NCI-H524 treated with DMSO at 0.1 percent for 48 hours (cell line): ENCODE results near the gene TASP1.
"Not testable (repeated sequence)": the region's sequence is repeated elsewhere in the genome, so short reads cannot be mapped to it uniquely, and the experiment has no call there.

ENCODE experiments used
- DNase-seq: peaks from one replicate; lab custom pipeline; 2025; lab: John Stamatoyannopoulos, UW

The TASP1 gene

DNA sequence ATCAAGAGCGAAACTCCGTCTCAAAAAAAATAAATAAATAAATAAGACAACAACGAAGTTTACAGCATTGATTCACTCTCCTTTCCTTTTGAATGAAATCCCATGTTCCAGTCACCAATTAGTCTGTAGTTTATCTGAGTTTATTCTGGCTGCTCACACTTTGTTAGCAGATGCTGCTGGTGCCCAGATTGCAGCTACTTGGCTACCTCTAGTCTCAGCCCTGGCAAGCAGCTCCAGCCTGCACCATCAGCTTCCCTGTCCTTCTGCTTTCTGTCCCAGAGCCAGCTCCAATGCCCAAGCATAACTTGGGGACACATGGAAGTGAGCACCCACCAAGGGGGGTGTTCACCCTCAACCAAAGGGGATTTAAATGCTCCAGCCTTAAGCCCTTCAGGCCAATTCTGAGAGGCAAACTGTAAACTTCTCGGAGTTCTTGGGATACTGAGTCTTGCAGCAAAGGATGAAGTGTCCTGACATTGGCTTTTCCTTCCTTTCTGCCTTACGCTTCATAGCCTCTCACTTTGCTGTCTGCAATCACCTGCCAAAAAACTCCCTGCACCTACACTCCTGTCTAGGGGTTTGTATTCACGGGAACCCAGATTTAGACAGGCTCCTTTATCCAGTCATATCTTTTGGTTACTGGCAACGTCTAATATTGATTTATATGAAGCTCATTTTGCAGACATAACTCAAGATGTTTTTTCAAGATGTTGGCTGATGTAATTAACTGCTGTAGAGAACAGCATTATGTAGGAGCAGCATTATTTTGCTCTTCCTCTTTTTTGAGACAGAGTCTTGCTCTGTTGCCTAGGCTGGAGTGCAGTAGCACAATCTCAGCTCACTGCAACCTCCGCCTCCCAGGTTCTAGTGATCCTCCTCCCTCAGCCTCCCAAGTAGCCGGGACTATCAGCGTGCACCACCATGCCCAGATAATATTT is 9.8 kb upstream of the TASP1 start:
- DNase-seq = no peak

DNA sequence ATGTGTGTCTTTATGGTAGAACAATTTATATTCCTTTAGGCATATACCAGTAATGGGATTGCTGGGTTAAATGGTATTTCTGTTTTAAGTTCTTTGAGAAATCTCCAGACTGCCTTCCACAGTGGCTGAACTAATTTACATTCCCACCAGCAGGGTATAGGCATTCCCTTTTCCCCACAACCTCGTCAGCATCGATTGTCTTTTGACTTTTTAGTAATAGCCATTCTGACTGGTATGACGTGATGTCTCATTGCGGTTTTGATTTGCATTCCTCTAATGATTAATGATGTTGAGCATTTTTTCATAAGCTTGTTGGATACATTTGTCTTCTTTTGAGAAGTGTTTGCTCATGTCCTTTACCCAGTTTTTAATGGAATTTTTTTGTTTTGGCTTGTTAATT is 5.3 kb upstream of the TASP1 start:
- no peak for DNase-seq

DNA sequence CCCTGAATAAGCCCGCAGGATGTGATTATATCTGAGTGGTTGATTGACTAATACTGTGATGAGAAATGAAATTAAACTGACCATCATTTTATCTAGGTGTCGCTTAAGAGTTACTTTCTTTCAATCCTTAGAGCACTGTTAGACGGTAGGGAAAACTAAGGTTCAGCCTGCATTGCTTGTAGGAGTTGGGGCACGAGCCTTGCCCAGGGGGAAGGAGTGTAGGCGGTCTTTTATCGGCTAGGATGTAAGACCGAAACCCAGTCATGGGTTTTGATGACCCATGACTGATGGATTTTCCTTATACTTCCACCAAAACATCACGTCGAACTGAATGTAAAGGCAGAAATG is 392 bp upstream of the TASP1 start:
- no peak for DNase-seq

DNA sequence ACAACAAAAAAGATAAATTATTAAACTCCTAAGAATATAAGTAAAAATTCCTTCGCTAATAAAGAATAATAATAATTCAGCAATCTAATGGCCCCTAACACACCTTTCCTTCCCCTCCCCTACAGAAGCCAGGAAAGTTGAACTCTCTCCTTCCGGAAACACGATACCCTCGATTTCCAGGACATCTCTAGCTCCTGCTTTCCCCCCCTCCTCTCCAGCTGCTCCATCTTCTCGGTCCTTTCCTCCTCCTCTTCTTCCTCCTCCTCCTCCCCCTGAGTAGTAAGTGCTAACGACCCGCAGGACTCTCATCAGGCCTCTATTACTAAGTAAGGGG is 603 bp downstream of the TASP1 start:
- peak; percentile 52 for DNase-seq

DNA sequence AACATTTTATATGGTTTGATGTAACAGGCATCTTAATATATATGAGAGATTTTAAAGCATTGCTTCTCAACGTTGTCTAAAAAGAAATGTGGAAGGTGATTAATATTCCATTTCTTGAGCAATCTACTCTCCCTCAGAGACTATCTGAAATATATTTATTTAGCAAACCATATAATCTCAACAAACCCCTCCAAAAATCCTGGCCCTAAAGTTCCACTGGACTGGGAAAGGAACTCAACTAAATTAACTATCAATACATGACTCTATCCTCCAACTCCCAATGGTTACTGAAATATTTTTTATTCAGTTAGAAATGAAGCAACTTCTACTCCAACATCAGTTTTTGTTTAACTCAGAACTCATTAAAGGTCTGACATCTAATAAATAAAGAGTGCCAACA is 6.3 kb downstream of the TASP1 start:
- no peak for DNase-seq

DNA sequence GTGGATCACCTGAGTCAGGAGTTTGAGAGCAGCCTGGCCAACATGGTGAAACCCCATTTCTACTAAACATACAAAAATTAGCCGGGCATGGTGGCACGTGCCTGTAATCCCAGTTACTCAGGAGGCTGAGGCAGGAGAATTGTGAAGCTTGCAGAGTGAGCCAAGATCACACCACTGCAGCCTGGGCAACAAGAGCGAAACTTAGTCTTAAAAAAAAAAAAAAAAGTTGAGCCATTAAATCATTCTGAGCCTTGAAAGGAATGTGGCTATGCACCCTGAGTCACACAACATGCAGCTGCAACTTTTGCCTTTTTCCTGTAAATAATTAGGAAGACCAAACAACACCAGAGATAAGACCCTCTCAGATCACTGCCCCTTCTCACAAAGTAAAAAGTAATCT is 11.2 kb downstream of the TASP1 start:
- not testable (repeated sequence) for DNase-seq

DNA sequence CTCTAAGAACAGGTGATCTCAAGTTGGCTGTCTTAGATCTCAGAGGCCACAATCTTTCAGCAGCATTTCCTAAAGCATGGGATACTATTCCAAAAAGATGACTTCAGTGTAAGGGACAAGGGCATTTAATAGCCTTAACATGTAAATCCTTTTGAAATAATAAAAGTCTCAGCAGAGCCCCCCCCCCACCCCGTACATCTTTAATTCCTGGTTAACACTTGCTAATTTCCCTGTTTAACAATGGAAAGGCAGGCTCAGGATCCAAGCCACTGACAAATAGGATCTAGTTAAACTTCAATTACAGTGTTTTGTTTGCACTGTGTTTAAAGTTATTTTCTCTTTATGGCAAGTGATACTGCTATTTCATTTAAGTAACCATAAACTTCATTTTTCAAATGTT is 12.0 kb downstream of the TASP1 start:
- DNase-seq = no peak

DNA sequence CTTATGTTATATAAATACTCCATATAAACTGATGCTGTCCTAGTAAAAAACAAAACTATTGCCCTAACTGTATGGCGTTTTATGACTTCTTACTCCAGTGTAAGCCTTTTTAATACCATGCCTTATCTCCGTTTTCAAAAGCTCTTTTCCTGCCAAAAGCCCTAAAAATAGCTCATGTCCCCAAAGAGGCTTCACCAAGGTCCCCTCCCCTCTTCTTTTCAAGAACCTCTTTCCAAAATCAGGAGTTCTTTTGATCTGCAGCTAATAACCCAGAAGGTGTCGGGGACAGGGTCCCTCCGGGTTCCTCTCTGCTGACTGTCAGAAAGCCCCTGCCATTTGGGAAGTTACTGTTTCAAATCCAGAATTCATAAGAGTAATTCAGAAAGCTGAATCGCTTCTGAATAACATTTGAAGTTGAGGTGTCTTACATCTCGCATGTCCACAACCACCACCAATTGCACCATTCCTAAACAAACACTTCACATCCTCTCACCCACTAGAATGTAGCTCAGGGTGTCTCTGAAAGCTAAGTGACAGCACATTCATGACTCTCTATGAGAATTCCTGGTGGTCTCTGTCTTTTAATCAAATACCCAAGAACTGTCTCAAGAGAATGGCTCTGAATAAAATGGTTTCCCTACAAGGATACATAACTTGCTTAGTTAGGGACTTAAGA is 13.3 kb downstream of the TASP1 start:
- DNase-seq = no peak

DNA sequence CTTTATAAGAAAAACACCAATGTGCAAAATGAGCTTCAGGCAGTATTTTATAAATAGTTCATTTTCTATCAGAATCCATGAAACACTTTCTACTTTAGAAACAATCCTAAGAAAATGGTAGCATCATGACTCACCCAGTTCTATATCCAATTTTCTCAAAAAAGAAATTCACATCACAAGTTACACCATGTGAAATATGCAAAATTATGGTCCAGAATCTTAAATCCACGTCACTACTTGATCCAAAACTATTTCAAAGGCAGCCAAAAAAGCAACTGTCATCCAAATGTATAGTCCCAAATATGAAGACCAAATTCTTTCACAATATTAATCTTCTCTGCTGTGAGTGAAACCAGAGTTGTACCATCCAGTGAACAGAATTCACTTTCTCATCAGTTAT is 19.3 kb downstream of the TASP1 start:
- DNase-seq = not testable (repeated sequence)

DNA sequence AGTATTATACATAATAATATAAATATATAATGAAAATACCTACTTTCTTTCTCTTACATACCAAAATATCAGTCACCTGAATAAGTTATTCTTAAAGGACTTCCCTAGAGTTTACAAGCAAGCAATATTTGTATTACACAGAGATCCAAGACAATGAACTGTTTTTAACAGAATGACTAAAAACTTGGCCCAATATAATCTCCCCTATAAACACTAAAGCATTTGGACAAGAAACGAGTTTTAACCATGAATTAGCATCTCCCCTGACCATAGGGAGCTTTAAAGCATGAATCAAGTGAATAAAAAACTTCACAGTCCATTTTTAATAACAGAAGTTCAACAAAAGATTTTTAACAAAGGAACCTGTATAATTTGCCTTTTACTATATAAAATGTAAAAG is 20.3 kb downstream of the TASP1 start:
- DNase-seq = not testable (repeated sequence)

DNA sequence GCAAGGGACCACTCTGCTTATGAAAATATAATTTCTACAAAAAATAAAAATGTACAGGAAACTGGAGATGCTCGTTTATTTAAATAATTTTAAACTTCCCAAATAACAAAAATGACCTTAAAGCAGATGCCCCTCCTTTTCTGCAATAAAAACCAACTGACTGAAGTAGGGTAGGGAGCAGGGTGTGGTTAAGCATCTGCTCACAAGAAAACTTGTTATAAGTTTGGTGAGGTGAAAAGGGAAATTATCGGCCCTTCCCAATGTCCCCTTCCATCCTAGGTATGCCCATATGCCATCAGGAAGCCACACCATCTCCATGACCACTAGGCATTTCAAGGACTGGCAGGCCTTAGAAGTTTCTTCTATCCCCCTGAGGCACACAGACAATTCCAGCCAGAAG is 21.1 kb downstream of the TASP1 start:
- not testable (repeated sequence) for DNase-seq

DNA sequence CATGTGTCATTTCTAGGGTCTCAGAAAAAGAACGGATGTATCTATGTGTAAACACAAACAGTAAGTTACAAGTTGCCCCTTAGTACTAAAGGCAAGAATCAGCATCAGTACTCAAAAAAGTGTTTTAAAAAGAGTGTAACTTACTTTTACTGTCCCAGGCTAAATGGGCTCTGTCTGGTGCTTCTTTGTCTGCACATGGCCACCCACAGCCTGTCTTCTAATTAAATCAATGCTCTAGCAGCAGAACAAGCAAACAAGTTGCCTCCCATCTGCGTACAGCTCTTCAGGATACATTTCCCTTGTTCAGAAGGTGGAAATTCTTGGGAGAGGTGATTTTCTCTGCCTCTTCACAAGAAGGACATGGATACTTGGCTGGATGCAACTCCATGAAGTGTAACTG is 22.0 kb downstream of the TASP1 start:
- not testable (repeated sequence) for DNase-seq

DNA sequence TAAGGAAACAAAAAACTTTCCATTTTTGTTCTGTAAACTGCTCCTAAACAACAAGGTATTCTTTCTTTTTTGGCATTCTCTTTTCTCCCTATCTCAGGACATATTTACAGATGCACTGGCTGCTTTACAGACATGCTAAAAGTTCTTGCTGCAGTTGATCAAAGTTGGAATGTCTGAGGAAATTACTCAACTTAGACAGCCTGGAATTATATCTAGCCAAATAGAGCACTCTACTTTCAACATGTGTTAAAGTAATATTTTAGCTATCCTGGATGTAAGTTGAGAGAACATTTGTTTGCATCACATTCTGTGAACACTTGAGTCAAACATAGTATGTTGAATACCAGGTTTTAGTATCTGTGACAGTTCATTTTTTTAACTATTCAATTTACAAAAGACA is 24.8 kb downstream of the TASP1 start:
- no peak for DNase-seq

DNA sequence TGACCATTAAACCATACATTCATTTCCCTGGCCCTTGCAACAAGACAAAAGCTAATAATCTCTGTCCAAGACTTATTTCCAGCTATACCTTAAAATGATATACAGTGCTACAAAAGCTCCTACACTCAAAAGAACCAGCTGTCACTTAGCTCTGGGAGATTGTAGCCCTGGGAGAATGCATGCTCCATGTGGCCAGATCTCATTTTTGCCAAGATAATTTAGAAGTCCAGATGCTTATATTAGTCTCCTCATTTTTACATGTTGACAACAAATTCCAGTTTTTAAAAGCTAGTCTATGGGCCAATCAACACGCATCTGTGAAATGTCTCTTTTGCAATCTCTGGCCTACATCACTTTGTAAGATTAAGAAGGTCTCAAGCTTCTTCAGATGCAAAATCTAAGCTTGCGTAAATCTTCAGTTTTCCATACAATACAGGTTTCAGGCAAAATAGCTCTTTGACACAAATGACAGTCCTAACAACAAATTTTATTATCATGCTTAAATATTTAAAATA is 27.1 kb downstream of the TASP1 start:
- no peak for DNase-seq

DNA sequence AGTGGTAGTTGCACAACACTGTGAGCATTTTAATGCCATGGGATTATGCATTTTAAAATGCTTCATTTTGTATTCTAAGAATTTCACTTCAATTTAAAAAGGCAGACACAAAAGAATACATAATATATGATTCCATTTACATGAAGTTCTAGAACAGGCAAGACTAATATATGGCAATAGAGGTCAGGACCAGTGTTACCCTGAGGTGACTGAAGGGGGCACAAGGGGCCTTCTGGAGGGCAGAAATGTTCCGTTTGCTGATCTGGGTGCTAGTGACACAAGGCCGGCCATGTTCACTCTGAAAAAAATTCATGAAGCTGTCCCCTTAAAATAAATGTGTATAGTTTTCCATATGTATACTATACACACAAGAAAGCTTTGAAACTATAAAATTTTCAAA is 28.5 kb downstream of the TASP1 start:
- no peak for DNase-seq

DNA sequence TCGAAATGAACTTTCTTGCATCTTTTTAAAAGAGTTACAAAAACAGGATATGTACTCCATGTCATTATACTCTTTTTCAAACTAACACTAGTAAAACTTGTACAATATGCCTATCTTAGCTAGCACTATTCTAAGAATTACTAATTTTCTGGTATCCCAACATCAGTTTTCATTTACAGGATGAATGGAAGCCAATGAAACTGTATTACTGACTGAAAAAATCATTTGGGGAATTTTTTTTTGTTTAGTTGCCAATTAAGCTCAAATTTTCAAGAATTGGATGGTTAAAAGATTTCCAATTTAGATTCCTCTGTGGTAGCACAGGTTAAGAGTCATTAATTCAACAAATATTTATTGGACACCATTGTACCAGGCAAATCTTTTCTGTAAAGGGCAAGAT is 30.7 kb downstream of the TASP1 start:
- no peak for DNase-seq

DNA sequence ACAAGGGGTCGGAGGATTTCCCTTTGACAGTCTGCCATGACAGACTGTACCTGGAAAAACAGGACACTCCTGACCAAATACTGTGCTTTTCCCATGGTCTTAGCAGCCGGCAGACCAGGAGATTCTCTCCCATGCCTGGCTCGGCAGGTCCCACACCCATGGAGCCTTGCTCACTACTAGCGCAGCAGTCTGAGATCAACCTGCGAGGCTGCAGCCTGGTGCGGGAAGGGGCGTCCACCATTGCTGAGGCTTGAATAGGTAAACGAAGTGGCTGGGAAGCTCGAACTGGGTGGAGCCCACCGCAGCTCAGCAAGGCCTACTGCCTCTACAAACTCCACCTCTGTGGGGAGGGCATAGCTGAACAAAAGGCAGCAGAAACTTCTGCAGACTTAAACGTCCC is 45.3 kb downstream of the TASP1 start:
- DNase-seq = not testable (repeated sequence)

DNA sequence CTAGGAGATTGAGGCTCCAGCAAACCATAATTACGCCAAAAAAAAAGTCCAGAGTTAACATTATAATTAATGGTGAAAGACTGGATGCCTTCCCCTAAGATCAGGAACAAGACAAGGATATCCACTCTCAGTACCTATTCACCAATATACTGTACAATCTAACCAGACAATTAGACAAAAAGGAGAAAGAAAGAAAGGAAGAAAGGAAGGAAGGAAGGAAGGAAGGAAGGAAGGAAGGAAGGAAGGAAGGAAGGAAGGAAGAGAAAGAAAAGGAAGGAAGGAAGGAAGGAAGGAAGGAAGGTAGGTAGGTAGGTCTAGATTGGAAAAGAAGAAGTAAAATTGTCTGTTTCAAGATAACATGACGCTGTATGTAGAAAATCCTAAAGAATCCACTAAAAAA is 50.7 kb downstream of the TASP1 start:
- no peak for DNase-seq

DNA sequence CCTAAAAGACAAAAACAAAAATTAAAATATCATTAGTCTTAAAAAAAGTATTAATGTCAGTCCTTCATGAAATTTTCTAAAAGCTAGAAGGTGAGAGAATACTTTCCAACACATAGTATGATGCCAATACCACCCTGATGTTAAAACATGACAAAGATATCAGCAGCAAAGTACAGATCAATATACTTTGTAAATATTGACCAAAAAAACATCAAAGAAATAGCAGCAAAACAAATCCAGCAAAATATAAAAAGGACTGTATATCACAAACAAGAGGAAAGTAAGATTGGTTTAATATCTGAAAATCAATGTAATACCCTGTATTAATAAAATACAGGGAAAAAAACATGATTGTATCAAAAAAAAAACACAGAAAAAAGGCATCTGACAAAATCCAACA is 51.4 kb downstream of the TASP1 start:
- no peak for DNase-seq

DNA sequence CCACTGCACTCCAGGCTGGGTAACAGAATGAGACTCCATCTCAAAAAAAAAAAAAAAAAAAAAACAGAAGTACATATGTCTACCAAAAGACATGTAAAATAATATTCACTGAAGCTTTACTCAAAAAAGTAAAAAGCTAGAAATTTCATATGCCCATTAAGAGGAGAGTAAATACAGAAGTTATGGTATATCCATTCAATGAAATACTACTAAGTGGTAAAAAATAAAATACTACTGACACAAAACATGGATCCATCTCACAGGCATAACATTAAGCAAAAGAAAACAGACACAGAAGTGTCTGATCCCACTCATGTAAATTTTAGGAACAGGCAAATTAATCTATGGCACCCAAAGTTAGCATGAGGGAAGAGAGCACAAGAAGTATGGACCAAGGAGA is 52.6 kb downstream of the TASP1 start:
- DNase-seq = no peak

DNA sequence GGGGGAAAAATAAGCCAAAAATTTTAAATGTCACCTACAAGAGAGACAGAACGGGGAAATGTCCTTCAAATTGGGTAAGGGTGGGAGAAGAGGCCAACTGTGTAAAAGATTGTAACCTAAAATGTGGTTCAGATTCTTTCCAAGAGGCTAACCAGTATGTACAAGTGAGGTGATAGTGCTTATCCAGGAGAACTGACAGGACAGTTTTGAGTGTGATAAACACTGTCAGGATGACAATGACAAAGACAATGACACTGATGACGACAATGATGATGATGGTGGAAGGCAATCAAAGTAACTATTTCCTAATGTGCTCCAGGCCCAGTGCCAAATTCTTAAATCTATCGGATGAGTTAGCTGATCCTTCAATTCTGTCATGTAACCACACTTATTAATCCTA is 57.3 kb downstream of the TASP1 start:
- DNase-seq = no peak

DNA sequence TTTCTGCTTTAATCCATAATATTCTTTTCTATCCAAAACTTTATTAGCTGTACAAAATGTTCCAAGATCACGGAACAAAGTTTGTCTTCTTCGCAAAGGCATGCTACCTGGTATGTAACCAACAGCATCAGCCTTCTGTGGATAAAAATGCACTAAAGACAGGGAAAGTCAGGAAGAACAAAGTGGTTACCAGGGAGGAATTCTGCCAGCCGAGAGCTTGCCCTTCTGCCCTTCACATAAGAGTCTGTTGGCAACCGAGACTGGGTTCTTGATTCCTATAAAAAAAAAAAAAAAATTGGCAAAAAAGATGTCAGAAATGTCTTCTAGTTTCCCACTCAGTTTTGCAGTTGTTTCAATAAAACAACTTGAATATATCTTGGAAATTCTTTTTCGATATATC is 58.0 kb downstream of the TASP1 start:
- no peak for DNase-seq

DNA sequence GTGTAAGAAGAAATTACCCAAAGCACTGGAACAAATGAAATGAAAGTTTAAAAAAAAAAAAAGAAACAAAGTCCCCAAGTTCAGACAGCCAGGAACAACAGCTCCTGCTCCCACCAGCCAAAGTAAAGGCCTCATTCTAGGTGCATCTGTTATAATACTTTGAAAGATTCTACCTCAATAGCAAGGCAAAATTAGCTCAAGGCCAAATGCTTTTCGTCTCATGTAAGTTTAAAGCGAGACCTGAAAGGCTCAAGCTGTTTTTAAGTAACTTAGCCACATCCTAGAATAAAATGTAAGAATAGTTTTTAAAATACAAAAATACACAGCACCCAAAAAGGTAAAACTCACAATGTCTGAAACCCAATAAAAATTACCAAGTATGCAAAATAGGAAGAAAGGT is 64.7 kb downstream of the TASP1 start:
- no peak for DNase-seq

DNA sequence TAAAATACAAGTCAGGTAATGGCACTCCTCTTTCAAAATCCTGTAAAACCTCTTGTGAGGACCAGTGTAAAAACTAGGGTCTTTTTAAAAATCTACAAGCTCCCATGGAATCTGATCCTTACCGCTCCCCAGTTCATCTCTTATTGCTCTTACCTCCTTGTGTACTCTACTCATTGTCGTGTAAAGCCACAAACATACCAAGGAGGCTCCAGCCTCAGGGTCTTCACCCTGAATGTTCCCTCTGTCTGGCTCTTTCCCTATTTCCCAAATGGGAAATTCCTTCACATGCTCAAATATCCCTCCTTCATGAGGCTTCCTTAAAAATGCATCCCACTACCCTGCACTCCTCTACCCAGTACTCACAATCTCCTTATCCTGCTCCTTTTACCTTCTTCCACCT is 67.1 kb downstream of the TASP1 start:
- DNase-seq = no peak
